HG03135 (cell line): ENCODE data around the gene GPI.

Experiments used
- ATAC-seq: cut with Tn5 transposase; IDR thresholded peaks from one replicate; pipeline ENCODE4 v1.9.1; 2021; ENCODE audit warnings: mild to moderate bottlenecking, moderate library complexity; ENCODE audit not compliant: unreplicated experiment

Gene GPI

DNA sequence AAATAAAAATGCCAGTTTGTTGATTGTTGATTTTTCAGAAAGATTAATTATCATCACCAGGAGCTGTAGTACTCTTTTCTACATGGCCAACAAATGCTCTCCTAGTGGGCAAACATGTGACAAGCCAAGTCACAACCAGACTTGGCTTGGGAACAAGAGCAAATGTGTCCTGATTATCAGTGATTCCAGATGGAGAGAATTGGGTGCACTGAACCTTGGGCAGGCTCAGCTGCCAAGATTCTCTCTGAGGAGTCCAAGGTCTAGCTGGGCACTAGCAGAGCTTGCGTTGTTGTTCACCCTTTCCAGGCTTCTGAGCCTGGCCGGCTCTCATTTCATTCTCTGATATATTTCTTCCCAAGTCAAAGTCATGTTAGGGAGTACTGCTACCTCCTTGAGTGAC, 27.3 kb upstream of the GPI start:
- no peak for ATAC-seq

DNA sequence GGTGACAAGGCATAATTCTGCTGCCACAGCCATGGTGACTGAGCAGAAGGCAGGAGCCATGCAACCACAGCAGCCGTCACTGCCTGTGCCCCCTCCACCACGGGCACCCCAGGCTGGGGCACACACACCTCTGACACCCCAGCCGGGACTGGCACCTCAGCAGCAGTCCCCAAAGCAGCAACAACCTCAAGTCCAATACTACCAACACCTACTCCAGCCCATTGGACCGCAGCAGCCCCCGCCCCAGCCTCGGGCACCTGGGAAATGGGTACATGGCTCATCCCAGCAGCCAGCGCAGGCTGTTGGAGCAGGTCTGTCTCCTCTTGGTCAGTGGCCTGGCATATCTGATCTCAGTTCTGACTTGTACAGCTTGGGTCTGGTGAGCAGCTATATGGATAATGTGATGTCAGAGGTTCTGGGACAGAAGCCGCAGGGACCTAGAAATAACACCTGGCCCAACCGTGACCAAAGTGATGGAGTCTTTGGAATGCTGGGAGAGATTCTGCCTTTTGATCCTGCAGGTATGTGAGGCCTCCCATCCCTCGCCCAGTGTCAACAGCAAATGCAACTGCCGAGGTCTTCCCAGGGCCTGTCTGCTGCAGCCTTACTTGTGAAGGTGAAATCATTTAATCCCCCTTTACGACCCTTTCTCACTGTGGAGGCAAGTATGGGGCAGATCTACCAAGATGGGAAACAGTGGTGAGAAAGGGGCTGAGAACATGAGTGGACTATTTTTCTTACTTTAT, 22.9 kb upstream of the GPI start:
- no peak for ATAC-seq

DNA sequence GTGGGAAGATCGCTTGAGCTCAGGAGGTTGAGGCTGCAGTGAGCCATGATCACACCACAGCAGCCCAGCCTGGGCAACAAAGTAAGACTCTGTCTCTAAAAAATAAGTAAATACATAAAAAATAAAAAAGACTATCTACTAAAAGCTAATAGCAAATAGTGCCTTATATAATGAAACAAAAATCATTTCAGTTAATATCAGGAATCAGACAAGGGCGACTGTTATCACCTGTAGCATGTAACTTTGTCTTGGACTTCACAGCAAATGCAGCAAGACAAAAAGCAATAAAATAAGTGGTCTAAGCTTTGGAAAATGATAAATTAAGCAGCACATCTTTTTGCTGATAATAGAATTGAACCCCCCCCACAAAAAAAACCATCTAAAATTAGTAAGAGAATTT, 21.2 kb upstream of the GPI start:
- no peak for ATAC-seq

DNA sequence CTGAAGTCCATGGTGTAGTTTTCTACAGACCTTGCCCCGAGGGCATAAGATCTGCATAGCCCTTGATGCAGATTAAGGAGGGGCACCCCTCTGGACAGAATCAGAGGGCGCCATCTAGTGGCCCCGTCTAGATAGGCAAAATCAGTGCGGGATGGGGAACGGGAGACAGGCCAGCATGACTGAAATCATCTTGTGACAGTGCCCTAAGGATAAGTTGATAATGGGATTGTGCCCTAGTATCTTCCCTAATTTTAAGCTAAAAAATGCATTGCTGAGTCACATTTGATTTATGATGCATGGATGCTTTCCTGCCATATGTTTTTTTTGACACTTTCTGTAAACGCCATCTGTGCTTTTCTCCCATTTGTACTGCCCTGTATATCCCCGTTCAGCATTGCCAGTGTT, 19.0 kb upstream of the GPI start:
- ATAC-seq, result no peak

DNA sequence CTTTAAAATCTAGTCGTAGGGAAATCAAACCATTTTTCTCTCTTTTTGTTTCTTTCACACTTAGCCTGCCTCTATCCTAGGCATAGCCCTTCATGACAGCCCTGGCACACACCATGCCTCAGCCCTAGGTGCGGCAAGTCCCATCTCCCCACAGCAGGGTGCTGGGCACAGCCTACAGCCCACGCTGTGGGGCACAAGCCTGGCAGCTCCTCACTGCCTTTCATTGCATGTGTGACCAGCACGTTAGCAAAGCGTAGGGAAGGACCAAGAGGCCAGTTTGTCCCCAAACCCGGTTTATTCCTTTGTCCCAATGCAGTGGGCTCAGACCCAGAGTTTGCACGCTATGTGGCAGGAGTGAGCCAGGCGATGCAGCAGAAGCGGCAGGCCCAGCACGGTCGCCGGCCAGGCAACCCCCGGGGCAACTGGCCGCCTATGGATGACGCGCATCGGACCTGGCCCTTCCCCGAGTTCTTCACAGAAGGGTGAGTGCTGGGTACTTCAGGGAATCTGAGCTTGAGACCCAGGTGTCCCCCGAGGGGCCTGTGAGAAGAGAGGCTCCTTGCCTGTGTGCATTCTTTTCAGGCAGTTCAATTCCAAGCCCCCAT, 17.3 kb upstream of the GPI start:
- no peak for ATAC-seq

DNA sequence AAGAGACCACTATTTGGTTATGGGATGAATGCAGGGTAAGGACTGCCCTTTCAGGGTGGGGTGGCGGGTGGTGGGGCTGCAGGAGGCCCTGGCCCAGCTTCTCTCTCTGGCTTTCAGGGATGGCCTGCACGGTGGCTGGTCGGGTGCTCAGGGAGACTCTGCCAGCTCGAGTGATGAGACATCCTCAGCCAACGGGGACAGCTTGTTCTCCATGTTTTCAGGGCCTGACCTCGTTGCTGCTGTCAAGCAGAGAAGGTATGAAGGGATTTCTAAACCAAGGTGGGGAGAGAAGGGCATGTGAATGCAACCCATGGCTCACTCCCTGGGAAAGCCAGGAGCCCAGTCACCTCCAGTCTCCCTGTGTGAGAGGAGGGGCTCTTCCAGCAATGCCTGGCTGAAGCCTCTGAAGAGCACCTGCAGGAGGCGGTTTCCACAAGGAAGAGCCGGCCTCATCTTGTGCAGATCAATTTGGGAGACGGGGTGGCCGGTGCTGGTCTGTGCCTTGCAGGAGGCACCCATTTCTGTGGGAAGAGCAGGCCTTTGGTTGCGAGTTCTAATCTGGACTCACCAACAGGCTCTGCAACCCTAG, 16.0 kb upstream of the GPI start:
- ATAC-seq, result no peak

DNA sequence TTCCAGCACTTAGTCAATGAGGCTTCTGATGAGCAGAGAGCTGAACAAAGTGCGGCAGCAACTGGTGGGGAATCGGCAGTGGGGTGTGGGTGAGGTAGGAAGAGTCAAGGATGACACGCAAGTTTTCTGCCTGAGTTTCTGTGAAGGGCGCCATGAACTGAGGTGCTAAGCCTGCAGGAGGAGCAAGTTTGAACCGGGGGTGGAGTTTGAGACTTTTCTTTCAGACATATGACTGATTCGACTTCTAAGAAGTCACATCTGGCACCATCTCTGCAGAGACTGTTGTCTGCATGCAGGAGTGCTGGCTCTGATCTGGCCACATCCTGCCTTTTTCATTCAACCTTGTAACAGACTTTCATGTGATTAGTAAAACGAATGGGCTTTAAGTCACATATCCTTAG, 14.8 kb upstream of the GPI start:
- no peak for ATAC-seq

DNA sequence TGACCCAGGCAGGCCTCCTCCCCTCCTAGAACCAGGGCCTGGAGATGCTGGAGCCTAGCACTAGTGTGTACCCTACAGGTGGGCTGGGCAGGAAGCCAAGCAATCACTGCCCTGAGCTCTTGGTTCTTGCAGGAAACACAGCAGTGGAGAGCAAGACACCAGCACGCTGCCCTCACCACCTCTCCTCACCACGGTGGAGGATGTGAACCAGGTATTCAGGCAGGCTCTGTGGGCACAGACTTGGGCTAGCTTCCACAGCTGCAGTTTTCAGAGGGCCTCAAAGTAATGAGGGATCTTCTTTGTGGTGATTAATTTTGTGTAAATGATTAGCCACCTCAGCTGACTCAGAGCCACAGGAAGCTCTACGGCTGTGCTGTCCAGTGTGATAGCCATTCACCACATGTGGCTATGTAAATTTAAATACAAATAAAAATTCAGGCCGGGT, 13.6 kb upstream of the GPI start:
- ATAC-seq, result no peak

DNA sequence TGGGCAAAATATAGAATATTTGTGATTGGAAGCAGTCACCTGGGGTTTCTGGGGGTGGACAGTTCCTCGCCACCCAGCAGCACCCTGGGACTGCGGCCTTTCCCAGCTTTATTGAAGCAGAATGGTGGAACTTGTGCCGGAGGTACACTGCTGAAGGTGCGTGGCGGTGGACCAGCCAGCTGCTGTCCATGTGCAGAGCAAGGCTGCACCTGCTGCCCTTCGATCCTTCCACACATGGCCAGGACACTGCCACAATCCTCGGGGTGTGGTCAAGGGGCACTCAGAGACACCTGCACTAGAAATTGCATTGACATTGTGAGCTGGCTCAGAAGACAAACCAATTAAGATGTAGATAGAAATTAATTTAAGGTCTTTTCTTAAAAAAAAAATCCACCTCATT, 11.4 kb upstream of the GPI start:
- ATAC-seq, result no peak

DNA sequence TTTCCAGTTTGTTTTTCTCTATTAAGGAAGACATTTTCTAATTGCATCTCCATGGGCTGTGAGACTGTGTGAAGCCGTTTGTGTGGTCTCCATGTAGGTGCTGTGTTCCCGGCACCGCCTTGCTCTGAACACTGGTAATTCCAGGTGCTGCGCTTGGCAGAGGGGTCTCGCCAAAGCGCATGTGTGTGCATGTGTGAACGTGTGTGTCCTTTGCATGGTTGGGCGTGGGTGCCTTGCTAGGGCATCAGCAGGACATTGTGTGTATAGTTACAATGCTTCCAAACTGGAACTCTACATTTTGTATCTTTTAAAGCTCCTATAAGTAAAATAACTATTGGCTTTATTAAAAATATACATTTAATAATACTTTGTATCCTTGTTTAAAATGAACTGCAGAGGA, 9.8 kb upstream of the GPI start:
- ATAC-seq, result no peak

DNA sequence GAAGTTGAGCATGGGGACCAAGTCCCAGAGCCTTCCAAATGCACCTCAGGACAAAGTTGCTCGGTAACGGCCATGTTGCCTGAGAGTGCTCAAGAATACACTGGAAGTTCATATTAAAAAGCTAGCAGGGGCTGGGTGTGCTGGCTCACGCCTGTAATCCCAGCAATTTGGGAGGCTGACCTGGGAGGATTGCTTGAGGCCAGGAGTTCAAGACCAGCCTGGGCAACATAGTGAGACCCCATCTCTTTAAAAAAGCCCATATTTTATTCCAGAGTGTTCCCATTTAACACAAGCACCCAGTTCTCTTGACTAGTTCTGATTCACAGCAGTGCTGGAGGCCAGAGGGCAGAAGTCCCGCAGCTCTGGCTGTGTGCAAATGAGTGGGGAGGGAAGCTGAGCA, 8.1 kb upstream of the GPI start:
- no peak for ATAC-seq

DNA sequence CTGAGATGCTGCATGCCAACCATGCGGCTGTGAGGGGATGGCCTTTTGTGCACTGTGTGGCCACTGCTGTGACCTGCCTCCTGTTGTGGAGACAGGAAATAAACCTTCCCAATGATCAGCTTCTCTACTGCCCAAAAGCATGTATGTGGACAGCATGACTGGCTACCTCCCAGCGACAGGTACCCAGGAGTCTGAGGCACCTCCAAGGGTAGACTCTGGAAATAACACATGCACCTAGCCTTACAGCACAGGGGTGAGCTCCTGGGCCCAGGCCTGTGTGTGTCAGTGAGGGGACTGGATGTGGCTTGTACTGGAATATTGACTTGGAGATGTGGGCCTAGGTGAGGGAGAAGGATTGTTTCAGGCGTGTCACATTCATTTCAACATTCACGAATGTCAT, 7.6 kb upstream of the GPI start:
- ATAC-seq, result no peak

DNA sequence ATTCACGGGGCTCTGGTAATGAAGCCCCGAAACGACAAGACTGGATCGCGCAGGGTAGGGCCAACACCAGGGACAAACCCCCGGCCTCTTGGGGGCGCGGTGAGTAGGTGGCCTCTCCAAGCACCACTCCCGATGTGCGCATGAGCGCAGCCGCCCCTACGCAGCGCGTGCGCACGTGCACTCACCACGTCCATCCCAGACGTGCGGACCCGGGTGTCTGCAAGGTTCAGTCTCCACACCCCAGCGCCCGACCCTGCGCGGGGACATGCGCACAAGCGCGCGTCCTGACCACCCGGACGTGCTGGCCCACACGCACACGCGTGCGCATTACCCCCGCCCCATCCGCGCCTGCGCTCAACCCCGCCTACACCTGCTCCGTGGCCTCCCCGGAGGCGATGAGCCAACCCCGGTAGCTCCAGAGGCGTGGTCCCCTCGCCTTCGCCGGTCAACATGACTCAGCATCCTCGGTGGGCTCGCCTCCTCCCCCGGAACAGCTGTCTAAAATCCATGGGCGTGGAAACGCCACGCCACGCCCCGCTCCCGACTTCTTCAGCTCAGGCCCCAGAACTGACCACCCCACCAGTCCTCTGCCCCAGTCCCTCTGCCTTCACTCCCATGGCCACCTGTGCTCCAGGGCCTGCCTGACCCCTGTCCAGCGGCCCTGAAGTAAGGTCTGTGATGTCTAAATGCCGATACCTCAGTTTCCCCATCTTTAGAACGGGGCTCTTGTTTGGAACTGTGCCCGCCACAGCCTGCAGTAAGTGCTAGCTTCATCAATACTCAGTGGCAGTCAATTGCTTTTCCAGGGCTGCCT, 5.6 kb upstream of the GPI start:
- ATAC-seq, result peak; percentile 90

DNA sequence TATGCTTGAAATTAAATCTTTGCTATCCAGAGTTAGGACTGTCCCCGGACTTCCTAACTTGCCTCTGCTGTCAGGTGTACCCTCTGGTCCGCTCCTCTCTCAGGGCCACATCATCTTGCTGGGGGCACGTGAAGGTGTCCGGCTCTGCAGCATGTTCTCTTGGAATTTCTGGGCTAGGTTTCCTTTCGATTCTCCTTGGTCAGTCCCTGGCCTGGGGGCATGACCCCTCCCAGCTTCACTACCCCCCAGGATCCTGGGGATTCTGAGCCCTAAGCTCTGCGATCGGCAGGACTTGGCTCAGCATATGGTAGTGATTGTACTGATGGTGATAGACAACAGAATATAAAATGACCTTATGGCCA, 5.1 kb upstream of the GPI start:
- ATAC-seq, result no peak

DNA sequence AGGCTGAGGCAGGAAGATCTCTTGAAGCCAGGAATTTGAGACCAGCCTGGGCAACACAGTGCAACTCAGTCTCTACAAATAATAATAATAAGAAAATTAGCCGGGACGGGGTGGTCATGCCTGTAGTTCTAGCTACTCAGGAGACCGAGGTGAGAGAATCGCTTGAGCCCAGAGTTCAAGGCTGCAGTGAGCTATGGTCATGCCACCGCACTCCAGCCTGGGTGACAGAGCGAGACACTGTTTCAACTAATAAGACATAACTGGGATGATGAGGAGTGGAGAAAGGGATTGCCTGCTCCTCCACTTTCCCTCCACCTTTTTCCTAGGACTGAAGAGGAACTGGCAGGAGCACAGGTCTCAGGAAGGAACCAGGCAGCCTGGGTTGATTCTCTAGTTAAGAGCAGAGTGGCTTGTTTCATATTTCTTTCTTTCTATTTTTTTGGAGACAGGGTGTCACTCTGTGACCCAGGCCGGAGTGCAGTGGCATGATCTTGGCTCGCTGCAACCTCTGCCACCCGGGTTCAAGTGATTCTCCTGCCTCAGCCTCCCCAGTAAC, 4.6 kb upstream of the GPI start:
- ATAC-seq, result no peak

DNA sequence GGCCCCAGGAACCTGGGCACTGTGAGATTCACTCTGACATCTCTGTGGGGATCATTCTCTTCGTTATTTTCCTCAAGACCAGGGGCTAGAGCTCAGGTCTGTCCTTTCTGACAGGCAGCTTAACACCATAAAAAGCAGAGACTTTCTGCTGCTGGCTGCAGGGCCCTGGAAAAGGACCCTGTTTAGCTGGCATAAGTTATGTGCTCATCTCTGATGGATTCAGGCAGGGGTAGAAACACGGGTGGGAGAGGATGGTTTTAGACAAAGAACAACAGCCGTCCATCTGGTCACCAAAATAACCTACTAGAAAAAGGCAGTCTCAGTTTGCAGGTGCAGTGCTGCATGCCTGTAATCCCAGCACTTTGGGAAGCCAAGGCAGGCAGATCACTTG, 2.3 kb upstream of the GPI start:
- no peak for ATAC-seq

DNA sequence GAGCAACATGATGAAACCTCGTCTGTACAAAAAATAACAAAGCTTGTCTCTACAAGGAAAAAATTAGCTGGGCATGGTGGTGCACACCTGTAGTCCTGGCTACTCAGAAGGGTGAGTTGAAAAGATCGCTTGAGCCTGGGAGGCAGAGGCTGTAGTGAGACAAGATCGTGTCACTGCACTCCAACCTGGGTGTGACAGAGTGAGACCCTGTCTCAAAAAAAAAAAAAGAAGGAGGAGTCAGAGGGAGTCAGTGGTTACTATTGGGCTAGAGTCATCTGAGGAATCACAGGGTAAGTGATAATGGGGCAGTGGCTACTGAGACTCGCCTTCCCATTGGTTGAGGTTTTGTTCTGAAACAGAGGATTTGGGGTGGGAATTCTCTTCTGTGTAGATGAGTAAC, 1.9 kb upstream of the GPI start:
- no peak for ATAC-seq

DNA sequence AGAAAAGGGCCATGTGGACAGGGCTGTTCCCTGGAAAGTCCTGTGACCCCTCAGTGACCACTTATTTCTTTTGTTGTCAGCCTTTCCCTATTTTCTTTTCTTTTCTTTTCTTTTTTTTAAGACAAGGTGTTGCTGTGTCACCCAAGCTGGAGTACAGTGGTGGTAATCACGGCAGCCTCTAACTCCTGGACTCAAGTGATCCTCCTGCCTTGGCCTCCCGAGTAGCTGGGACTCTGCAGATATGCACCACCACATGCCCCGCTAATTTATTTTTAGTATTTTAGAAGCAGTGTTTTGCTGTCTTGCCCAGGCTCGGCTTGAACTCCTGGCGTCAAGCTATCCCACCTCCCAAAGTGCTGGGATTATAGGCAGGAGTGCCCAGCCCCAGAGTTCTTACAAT, 1.1 kb upstream of the GPI start:
- no peak for ATAC-seq

DNA sequence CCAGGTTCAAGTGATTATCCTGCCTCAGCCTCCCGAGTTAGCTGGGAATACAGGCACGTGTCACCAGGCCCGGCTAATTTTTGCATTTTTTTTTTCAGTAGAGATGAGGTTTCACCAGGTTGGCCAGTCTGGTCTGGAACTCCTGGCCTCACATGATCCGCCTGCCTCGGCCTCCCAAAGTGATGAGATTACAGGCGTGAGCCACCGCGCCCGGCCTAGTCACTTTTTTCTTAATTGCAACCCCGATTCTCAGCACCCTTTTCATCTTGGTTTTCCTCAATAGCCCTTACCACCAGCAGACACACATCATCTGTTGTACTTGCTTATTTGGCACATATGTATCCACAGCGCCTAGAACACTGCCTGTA, 550 bp upstream of the GPI start:
- no peak for ATAC-seq

DNA sequence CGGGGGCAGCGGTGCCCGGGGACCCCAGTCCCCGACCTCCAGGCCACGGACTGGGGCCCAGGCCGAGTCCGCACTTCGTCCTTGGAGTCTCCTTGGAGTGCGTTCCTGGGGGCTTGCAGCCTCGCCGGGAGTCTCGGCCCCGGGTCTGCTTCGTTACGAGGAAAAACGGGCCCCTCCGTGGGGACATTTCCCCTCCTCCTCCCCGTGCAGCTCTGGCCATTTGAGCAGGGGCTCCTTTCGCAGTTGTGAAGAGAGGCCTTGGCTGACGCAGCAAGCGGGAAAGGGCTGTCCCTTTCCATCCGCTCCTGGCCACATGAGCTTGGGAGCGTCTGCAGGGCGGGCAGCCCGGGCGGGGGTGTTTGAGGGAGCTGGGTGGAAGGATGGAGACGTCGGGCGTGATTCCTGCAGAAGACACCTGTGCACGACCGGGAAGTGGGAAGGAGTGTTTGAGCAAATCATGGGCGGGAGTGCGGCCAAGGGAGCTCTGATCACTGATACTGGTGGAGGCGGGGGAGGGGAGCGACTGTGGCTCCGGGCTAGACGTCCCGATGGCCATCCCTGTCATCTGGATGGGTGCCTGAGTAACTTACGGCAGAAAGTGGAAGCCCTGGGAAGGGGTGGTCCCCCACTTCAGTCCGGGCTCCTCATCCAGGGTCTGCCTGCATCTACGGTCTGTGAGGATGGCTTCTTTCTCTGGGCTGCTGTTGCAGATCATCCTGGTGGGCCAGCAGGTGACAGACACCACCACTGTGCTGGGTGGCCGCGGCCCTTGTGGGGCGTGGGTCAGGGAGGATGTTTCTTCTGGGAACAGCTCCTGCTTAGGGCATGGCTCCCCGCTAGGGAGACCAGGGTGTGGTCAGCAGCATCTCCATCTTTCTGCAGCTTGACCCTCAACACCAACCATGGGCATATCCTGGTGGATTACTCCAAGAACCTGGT, 736 bp downstream of the GPI start:
- peak; percentile 11 for ATAC-seq
